Measurements from ENCODE around the gene VPS13C. TPM values are rescaled to one million over a fixed set of nuclear protein-coding genes. Genes with fewer than 3 reads are reported as not detected.

VPS13C gene
- total RNA-seq, 2 experiments from 2014 or later: 69.7 to 73.2 TPM

- Mint-ChIP-seq H3K27ac (no peak overlapping the region), H3K4me1 (ENCODE audit: low read depth) (peaks cover 14% of the 10 kb centered on the region), H3K36me3 (ENCODE audit: low read depth) (peaks cover 76% of the 10 kb centered on the region), H3K4me3 (no peak overlapping the region), H3K9me3 (no peaks in the 10 kb centered on the region), H3K27me3 (no peaks in the 10 kb centered on the region)
- ChIA-PET CTCF (interaction anchor here (0.6 to 0.7 kb wide), 2 partner anchors 12 to 105 kb away, joined by 3 read pairs; no protein-coding TSS in a partner anchor), POLR2A (no interaction called here)
- Histone ChIP-seq H3K4me3 (ENCODE audit: low read length) (no peak overlapping the region), H3K36me3 (ENCODE audit: insufficient read depth, low read length) (peaks cover 63% of the 10 kb centered on the region), H3K27ac (ENCODE audit: low read depth in 1 of 2, low read length in 2 of 2) (no peak overlapping the region), H3K9me3 (ENCODE audit: control insufficient read depth in 1 of 2, insufficient read depth in 1 of 2, low read length in 2 of 2) (no peaks in the 10 kb centered on the region), H3K27me3 (ENCODE audit: control insufficient read depth in 1 of 2, insufficient read depth in 2 of 2, low read length in 2 of 2) (no peaks in the 10 kb centered on the region), H3K4me1 (ENCODE audit: insufficient read depth, low read length) (no peaks in the 10 kb centered on the region)
- DNase-seq (peak in 1 of 14 experiments; percentile 13), ATAC-seq (ENCODE audit: poor library complexity) (no peak)
- no peak for TF ChIP-seq CTCF (IDR thresholded peaks at IDR 0.05)
- intact Hi-C loops (cut with DNase I, micrococcal nuclease): no loop called here
Measured at GRCh38 chr15:61974118-61974517, 86.1 kb downstream of the VPS13C start.

DNA sequence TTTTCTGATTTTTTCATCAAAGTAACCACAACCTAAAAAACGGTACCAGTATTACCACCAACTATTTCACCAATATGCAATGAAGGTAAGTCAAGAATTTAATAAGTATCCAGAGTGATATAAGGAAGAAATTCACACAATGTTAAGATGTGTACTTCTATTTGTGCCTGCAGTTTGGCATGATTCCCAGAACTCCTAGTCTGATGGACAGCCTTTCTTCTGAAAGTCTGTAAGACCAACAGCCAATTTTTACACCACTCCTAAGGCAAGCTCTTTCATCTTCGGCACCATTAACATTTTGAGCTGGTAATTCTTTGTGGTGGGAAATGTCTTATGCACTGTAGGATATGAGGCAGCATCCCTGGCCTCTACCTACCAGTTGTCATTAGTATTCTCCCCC is 108.3 kb downstream of the VPS13C start:
- Mint-ChIP-seq H3K27ac (no peak overlapping the region), H3K4me1 (ENCODE audit: low read depth) (no peaks in the 10 kb centered on the region), H3K36me3 (ENCODE audit: low read depth) (peaks cover 95% of the 10 kb centered on the region), H3K9me3 (no peaks in the 10 kb centered on the region), H3K27me3 (no peaks in the 10 kb centered on the region), H3K4me3 (no peak overlapping the region)
- CTCF ChIA-PET: no interaction called here
- no peaks in the 10 kb centered on the region for H3K27me3 ChIP-seq (ENCODE audit: control insufficient read depth in 1 of 2, insufficient read depth in 2 of 2, low read length in 2 of 2)
- no peaks in the 10 kb centered on the region for H3K4me1 ChIP-seq (ENCODE audit: insufficient read depth, low read length)
- no peak for TF ChIP-seq CTCF (IDR thresholded peaks at IDR 0.05)
- no peak for DNase-seq
- H3K9me3 ChIP-seq (ENCODE audit: control insufficient read depth in 1 of 2, insufficient read depth in 1 of 2, low read length in 2 of 2): no peaks in the 10 kb centered on the region
- peaks cover 74% of the 10 kb centered on the region for H3K36me3 ChIP-seq (ENCODE audit: insufficient read depth, low read length)
- intact Hi-C loops (cut with DNase I, micrococcal nuclease): no loop called here
- POLR2A ChIA-PET: no interaction called here
- no peak overlapping the region for H3K27ac ChIP-seq (ENCODE audit: low read depth in 1 of 2, low read length in 2 of 2)
- H3K4me3 ChIP-seq (ENCODE audit: low read length): no peak overlapping the region
- ATAC-seq (ENCODE audit: poor library complexity): no peak

- Mint-ChIP-seq H3K36me3 (ENCODE audit: low read depth) (peaks cover 93% of the 10 kb centered on the region), H3K27me3 (no peaks in the 10 kb centered on the region), H3K4me1 (ENCODE audit: low read depth) (no peaks in the 10 kb centered on the region), H3K9me3 (no peaks in the 10 kb centered on the region), H3K27ac (no peak overlapping the region), H3K4me3 (no peak overlapping the region)
- H3K27me3 ChIP-seq (ENCODE audit: control insufficient read depth in 1 of 2, insufficient read depth in 2 of 2, low read length in 2 of 2): no peaks in the 10 kb centered on the region
- H3K36me3 ChIP-seq (ENCODE audit: insufficient read depth, low read length): peaks cover 60% of the 10 kb centered on the region
- H3K27ac ChIP-seq (ENCODE audit: low read depth in 1 of 2, low read length in 2 of 2): no peak overlapping the region
- no peak overlapping the region for H3K4me3 ChIP-seq (ENCODE audit: low read length)
- no peaks in the 10 kb centered on the region for H3K4me1 ChIP-seq (ENCODE audit: insufficient read depth, low read length)
- intact Hi-C loops (cut with DNase I, micrococcal nuclease): no loop called here
- TF ChIP-seq CTCF (IDR thresholded peaks at IDR 0.05): no peak
- H3K9me3 ChIP-seq (ENCODE audit: control insufficient read depth in 1 of 2, insufficient read depth in 1 of 2, low read length in 2 of 2): no peaks in the 10 kb centered on the region
- DNase-seq (no peak), ATAC-seq (ENCODE audit: poor library complexity) (no peak)
- POLR2A ChIA-PET: no interaction called here
- CTCF ChIA-PET: no interaction called here
Measured at GRCh38 chr15:61946778-61947177, 113.5 kb downstream of the VPS13C start.

Measured in CD4-positive, alpha-beta T cell (primary cell).